ENCODE measurements around the gene CSGALNACT2. TPM values are rescaled to one million over a fixed set of nuclear protein-coding genes. Genes with fewer than 3 reads are reported as not detected.

Gene CSGALNACT2, protein sequence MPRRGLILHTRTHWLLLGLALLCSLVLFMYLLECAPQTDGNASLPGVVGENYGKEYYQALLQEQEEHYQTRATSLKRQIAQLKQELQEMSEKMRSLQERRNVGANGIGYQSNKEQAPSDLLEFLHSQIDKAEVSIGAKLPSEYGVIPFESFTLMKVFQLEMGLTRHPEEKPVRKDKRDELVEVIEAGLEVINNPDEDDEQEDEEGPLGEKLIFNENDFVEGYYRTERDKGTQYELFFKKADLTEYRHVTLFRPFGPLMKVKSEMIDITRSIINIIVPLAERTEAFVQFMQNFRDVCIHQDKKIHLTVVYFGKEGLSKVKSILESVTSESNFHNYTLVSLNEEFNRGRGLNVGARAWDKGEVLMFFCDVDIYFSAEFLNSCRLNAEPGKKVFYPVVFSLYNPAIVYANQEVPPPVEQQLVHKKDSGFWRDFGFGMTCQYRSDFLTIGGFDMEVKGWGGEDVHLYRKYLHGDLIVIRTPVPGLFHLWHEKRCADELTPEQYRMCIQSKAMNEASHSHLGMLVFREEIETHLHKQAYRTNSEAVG
- total RNA-seq (10 to 100 TPM in 1 of 2 donors, 1 to 10 TPM in 1; 6.1 to 11.0 TPM), polyA plus RNA-seq (1 to 10 TPM; 4.1 to 6.0 TPM)

DNA sequence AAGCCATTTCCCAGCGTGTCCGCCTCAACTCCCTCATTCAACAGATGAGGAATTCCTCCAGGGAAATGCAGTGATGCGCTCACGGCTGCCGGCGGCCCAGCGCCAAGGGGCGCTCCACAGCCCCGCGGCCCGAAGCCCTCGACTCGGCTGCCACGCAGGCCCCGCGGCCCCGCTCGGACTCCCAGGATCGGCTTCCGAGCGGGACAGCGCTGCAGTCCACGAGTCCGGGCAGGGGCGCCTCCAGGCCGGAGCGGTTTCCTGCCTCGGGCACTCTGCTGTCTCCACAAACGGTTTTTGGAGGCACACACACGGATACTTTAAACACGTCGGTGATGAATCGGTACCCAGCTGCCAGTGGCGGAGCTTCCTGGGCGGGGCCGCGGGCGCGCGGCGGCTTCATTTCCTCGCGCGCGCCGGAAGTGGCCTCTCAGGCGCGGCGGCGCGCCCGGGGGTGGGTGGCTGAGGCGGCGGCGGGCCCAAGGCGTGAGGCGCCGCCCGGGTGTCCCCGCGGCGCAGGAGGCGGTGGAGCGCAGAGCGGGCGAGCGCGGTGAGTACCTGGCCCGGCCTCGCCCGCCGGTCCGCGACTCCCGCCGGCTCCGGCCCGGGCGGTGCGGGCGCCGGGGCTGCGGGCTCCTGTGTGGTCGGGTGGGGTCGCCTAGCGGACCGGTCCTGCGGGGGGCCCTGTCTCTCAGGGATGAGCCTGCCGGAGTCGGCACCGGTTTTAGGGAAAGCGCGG lies at the start of gene CSGALNACT2:
TSS of gene CSGALNACT2 (plus strand) at position 425 of the 736 bp plus-strand sequence. CDS start 16,705 bp downstream, outside the sequence.
- Histone ChIP-seq H3K9ac (ENCODE audit: low read depth in 1 of 2, low read length in 2 of 2) (peak within 1 kb of the TSS; percentile 31 to 75), H3K36me3 (ENCODE audit: control insufficient read depth in 4 of 4, insufficient read depth in 3 of 4, low read depth in 1 of 4, low read length in 3 of 4) (no peaks in the 10 kb centered on the region), H3K27me3 (ENCODE audit: control insufficient read depth in 4 of 4, insufficient read depth in 4 of 4, low read length in 3 of 4) (no peaks in the 10 kb centered on the region), H3K27ac (ENCODE audit: low read depth in 1 of 2, low read length in 2 of 2) (peak within 1 kb of the TSS; percentile 88 to 94), H3K4me1 (ENCODE audit: control insufficient read depth in 4 of 4, insufficient read depth in 4 of 4, low read length in 3 of 4) (peaks cover 3 to 19% (median 10%) of the 10 kb centered on the region in 4 donors), H3K9me3 (ENCODE audit: control insufficient read depth in 4 of 4, low read length in 3 of 4) (no peaks in the 10 kb centered on the region), H3K4me3 (ENCODE audit: low read depth in 1 of 3, low read length in 3 of 3) (peak within 1 kb of the TSS; percentile 75 to 98 (median 94))
- TF ChIP-seq FOXA2 (IDR thresholded peaks at IDR 0.05) (no peak), GABPA (IDR thresholded peaks at IDR 0.05 in 1 of 2, conservative IDR thresholded peaks at IDR 0.05 in 1 of 2) (peak; percentile 35 to 82)
- under 1% methylated on average over 93 of the region's 93 CpGs for WGBS
- DNase-seq (ENCODE audit: low spot score) = peak; percentile 83

DNA sequence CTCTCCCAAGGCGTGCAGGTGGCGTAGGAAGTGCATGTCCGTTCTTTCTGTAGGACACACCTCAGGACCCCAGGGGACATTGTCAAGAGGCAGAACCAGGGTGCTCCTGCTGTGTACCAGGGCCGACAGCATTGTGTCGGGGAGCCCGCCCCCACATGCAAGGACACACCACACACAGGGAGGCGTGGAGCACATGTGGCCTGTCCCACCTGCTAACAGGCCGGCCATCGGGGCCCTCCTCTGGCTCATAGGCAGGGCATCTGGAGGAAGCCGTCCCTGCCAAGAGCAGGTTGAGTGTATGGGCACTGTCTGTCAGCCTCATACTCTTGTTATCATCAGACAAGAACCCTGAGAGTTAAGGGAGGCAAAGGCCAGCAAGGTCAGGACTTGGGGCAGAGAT lies 48.7 kb upstream of the CSGALNACT2 start:
- DNase-seq (ENCODE audit: low spot score) = no peak
- Histone ChIP-seq H3K4me1 (ENCODE audit: control insufficient read depth in 4 of 4, insufficient read depth in 4 of 4, low read length in 3 of 4) (peaks cover 0 to 16% (median 11%) of the 10 kb centered on the region in 4 donors), H3K4me3 (ENCODE audit: low read depth in 1 of 3, low read length in 3 of 3) (no peak overlapping the region), H3K27ac (ENCODE audit: low read depth in 1 of 2, low read length in 2 of 2) (no peak overlapping the region), H3K27me3 (ENCODE audit: control insufficient read depth in 4 of 4, insufficient read depth in 4 of 4, low read length in 3 of 4) (no peaks in the 10 kb centered on the region), H3K9me3 (ENCODE audit: control insufficient read depth in 4 of 4, low read length in 3 of 4) (no peaks in the 10 kb centered on the region), H3K9ac (ENCODE audit: low read depth in 1 of 2, low read length in 2 of 2) (no peak overlapping the region), H3K36me3 (ENCODE audit: control insufficient read depth in 4 of 4, insufficient read depth in 3 of 4, low read depth in 1 of 4, low read length in 3 of 4) (no peaks in the 10 kb centered on the region)
- no peak for TF ChIP-seq FOXA2 (IDR thresholded peaks at IDR 0.05)
- TF ChIP-seq, protein P1, sequence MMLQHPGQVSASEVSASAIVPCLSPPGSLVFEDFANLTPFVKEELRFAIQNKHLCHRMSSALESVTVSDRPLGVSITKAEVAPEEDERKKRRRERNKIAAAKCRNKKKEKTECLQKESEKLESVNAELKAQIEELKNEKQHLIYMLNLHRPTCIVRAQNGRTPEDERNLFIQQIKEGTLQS (IDR thresholded peaks at IDR 0.05) = no peak
- no peak for TF ChIP-seq RAD21 (IDR thresholded peaks at IDR 0.05)
- TF ChIP-seq HNF4G (IDR thresholded peaks at IDR 0.05) = no peak
- no peak for TF ChIP-seq SP1 (IDR thresholded peaks at IDR 0.05)
- TF ChIP-seq, protein P2, sequence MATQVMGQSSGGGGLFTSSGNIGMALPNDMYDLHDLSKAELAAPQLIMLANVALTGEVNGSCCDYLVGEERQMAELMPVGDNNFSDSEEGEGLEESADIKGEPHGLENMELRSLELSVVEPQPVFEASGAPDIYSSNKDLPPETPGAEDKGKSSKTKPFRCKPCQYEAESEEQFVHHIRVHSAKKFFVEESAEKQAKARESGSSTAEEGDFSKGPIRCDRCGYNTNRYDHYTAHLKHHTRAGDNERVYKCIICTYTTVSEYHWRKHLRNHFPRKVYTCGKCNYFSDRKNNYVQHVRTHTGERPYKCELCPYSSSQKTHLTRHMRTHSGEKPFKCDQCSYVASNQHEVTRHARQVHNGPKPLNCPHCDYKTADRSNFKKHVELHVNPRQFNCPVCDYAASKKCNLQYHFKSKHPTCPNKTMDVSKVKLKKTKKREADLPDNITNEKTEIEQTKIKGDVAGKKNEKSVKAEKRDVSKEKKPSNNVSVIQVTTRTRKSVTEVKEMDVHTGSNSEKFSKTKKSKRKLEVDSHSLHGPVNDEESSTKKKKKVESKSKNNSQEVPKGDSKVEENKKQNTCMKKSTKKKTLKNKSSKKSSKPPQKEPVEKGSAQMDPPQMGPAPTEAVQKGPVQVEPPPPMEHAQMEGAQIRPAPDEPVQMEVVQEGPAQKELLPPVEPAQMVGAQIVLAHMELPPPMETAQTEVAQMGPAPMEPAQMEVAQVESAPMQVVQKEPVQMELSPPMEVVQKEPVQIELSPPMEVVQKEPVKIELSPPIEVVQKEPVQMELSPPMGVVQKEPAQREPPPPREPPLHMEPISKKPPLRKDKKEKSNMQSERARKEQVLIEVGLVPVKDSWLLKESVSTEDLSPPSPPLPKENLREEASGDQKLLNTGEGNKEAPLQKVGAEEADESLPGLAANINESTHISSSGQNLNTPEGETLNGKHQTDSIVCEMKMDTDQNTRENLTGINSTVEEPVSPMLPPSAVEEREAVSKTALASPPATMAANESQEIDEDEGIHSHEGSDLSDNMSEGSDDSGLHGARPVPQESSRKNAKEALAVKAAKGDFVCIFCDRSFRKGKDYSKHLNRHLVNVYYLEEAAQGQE (IDR thresholded peaks at IDR 0.05) = no peak
- TF ChIP-seq YY1 (IDR thresholded peaks at IDR 0.05) = no peak
- TF ChIP-seq NR2F2 (IDR thresholded peaks at IDR 0.05) = no peak
- no peak for TF ChIP-seq GABPA (IDR thresholded peaks at IDR 0.05 in 1 of 2, conservative IDR thresholded peaks at IDR 0.05 in 1 of 2)
- TF ChIP-seq, protein P3, sequence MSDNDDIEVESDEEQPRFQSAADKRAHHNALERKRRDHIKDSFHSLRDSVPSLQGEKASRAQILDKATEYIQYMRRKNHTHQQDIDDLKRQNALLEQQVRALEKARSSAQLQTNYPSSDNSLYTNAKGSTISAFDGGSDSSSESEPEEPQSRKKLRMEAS (IDR thresholded peaks at IDR 0.05) = no peak
- TF ChIP-seq FOXA1 (IDR thresholded peaks at IDR 0.05) = no peak
- WGBS = 93% methylated on average over 10 of the region's 10 CpGs
